ENCODE results near the gene MED27.
"Not testable (repeated sequence)": the region's sequence is repeated elsewhere in the genome, so short reads cannot be mapped to it uniquely, and the experiment has no call there.

DNA sequence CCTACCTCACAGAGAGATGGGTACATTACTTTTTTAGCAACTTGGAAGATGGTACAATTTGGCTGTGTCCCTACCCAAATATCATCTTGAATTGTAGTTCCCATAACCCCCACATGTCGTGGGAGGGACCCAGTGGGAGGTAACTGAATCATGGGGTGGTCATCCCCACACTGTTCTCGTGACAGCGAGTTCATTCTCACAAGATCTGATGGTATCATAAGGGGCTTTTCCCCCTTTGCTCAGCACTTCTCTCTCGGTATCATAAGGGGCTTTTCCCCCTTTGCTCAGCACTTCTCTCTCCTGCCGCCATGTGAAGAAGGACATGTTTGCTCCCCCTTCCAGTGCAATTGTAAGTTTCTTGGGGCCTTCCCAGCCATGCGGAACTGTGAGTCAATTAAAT lies 21.4 kb downstream of the MED27 start:
- TF ChIP-seq, protein P1, sequence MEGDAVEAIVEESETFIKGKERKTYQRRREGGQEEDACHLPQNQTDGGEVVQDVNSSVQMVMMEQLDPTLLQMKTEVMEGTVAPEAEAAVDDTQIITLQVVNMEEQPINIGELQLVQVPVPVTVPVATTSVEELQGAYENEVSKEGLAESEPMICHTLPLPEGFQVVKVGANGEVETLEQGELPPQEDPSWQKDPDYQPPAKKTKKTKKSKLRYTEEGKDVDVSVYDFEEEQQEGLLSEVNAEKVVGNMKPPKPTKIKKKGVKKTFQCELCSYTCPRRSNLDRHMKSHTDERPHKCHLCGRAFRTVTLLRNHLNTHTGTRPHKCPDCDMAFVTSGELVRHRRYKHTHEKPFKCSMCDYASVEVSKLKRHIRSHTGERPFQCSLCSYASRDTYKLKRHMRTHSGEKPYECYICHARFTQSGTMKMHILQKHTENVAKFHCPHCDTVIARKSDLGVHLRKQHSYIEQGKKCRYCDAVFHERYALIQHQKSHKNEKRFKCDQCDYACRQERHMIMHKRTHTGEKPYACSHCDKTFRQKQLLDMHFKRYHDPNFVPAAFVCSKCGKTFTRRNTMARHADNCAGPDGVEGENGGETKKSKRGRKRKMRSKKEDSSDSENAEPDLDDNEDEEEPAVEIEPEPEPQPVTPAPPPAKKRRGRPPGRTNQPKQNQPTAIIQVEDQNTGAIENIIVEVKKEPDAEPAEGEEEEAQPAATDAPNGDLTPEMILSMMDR (tag by site-specific recombination; IDR thresholded peaks at IDR 0.05): not testable (repeated sequence)
- not testable (repeated sequence) for TF ChIP-seq BCL11B (tag by site-specific recombination; IDR thresholded peaks at IDR 0.05; ENCODE audit: low read depth); ZBTB20 (tag by site-specific recombination; IDR thresholded peaks at IDR 0.05); ZNF777 (tag by site-specific recombination; IDR thresholded peaks at IDR 0.05; ENCODE audit: borderline replicate concordance); ZNF274 (IDR thresholded peaks at IDR 0.05; ENCODE audit: low read length); ZNF274 (tag by site-specific recombination; IDR thresholded peaks at IDR 0.05; ENCODE audit: borderline replicate concordance); ZBTB26 (tag by site-specific recombination; optimal IDR thresholded peaks at IDR 0.05); ZNF776 (tag by site-specific recombination; IDR thresholded peaks at IDR 0.05; ENCODE audit: borderline replicate concordance); ZNF140 (tag by site-specific recombination; IDR thresholded peaks at IDR 0.05); PRDM1 (tag by site-specific recombination; IDR thresholded peaks at IDR 0.05); ZNF174 (tag by site-specific recombination; IDR thresholded peaks at IDR 0.05); ZNF555 (tag by site-specific recombination; conservative IDR thresholded peaks at IDR 0.05)
- TF ChIP-seq, protein P2, sequence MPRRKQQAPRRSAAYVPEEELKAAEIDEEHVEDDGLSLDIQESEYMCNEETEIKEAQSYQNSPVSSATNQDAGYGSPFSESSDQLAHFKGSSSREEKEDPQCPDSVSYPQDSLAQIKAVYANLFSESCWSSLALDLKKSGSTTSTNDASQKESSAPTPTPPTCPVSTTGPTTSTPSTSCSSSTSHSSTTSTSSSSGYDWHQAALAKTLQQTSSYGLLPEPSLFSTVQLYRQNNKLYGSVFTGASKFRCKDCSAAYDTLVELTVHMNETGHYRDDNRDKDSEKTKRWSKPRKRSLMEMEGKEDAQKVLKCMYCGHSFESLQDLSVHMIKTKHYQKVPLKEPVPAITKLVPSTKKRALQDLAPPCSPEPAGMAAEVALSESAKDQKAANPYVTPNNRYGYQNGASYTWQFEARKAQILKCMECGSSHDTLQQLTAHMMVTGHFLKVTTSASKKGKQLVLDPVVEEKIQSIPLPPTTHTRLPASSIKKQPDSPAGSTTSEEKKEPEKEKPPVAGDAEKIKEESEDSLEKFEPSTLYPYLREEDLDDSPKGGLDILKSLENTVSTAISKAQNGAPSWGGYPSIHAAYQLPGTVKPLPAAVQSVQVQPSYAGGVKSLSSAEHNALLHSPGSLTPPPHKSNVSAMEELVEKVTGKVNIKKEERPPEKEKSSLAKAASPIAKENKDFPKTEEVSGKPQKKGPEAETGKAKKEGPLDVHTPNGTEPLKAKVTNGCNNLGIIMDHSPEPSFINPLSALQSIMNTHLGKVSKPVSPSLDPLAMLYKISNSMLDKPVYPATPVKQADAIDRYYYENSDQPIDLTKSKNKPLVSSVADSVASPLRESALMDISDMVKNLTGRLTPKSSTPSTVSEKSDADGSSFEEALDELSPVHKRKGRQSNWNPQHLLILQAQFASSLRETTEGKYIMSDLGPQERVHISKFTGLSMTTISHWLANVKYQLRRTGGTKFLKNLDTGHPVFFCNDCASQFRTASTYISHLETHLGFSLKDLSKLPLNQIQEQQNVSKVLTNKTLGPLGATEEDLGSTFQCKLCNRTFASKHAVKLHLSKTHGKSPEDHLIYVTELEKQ (tag by site-specific recombination; IDR thresholded peaks at IDR 0.05; ENCODE audit: borderline replicate concordance): not testable (repeated sequence)
- TF ChIP-seq, protein P3, sequence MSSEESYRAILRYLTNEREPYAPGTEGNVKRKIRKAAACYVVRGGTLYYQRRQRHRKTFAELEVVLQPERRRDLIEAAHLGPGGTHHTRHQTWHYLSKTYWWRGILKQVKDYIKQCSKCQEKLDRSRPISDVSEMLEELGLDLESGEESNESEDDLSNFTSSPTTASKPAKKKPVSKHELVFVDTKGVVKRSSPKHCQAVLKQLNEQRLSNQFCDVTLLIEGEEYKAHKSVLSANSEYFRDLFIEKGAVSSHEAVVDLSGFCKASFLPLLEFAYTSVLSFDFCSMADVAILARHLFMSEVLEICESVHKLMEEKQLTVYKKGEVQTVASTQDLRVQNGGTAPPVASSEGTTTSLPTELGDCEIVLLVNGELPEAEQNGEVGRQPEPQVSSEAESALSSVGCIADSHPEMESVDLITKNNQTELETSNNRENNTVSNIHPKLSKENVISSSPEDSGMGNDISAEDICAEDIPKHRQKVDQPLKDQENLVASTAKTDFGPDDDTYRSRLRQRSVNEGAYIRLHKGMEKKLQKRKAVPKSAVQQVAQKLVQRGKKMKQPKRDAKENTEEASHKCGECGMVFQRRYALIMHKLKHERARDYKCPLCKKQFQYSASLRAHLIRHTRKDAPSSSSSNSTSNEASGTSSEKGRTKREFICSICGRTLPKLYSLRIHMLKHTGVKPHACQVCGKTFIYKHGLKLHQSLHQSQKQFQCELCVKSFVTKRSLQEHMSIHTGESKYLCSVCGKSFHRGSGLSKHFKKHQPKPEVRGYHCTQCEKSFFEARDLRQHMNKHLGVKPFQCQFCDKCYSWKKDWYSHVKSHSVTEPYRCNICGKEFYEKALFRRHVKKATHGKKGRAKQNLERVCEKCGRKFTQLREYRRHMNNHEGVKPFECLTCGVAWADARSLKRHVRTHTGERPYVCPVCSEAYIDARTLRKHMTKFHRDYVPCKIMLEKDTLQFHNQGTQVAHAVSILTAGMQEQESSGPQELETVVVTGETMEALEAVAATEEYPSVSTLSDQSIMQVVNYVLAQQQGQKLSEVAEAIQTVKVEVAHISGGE (tag by site-specific recombination; conservative IDR thresholded peaks at IDR 0.05; ENCODE audit: low read depth): not testable (repeated sequence)
- TF ChIP-seq, protein P4, sequence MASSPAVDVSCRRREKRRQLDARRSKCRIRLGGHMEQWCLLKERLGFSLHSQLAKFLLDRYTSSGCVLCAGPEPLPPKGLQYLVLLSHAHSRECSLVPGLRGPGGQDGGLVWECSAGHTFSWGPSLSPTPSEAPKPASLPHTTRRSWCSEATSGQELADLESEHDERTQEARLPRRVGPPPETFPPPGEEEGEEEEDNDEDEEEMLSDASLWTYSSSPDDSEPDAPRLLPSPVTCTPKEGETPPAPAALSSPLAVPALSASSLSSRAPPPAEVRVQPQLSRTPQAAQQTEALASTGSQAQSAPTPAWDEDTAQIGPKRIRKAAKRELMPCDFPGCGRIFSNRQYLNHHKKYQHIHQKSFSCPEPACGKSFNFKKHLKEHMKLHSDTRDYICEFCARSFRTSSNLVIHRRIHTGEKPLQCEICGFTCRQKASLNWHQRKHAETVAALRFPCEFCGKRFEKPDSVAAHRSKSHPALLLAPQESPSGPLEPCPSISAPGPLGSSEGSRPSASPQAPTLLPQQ (tag by site-specific recombination; IDR thresholded peaks at IDR 0.05): not testable (repeated sequence)

All from HEK293 (cell line).